Keratinocyte (primary cell): Measurements from ENCODE around the gene SEMA3C.

Experiments used
- EZH2 ChIP-seq: IDR thresholded peaks from one replicate; pipeline ENCODE4 v1.6.1; 2012; ENCODE audit warnings: inconsistent platforms, mild to moderate bottlenecking, low read length, moderate library complexity
- TF ChIP-seq, protein P1 (sequence below), 3 experiments: IDR thresholded peaks in 1 of 3; conservative IDR thresholded peaks in 1 of 3; optimal IDR thresholded peaks in 1 of 3; 2 replicates in 2 of 3; 3 replicates in 1 of 3; pipeline versions ENCODE3 to v1.5.1; 2011; ENCODE audit warnings: low read length in 3 of 3, mild to moderate bottlenecking in 3 of 3, moderate library complexity in 2 of 3, control low read depth in 1 of 3, inconsistent platforms in 1 of 3; ENCODE audit not compliant: insufficient read depth in 2 of 3; ENCODE audit errors: extremely low read depth in 1 of 3

DNA sequence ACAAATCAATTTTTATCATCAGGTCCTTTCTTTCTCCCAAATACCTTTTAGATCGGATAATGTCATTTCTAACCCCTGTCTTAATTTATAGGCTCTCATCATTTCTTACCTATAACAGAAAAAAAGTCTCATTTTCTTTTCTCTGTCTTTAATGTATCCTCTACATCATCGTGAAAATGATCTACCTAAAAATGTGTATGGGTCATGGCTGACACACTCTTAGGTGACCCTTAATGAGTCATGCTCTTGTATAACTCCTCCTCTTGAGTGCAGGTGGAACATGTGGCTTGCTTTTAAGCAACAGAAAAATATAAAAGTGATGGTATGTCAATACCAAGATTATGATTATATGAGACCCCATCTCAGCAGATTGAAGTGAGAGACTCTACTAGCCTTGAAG, 139.4 kb downstream of the SEMA3C start:
- TF ChIP-seq EZH2, result no peak
- TF ChIP-seq, protein P1, sequence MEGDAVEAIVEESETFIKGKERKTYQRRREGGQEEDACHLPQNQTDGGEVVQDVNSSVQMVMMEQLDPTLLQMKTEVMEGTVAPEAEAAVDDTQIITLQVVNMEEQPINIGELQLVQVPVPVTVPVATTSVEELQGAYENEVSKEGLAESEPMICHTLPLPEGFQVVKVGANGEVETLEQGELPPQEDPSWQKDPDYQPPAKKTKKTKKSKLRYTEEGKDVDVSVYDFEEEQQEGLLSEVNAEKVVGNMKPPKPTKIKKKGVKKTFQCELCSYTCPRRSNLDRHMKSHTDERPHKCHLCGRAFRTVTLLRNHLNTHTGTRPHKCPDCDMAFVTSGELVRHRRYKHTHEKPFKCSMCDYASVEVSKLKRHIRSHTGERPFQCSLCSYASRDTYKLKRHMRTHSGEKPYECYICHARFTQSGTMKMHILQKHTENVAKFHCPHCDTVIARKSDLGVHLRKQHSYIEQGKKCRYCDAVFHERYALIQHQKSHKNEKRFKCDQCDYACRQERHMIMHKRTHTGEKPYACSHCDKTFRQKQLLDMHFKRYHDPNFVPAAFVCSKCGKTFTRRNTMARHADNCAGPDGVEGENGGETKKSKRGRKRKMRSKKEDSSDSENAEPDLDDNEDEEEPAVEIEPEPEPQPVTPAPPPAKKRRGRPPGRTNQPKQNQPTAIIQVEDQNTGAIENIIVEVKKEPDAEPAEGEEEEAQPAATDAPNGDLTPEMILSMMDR (optimal IDR thresholded peaks at IDR 0.05 in 1 of 3, IDR thresholded peaks at IDR 0.05 in 1 of 3, conservative IDR thresholded peaks at IDR 0.05 in 1 of 3; ENCODE audit: extremely low read depth in 1 of 3, insufficient read depth in 2 of 3, low read length in 3 of 3), result no peak
